GM12875 (cell line): Measurements from ENCODE around the gene TRERF1.

ENCODE experiments used
- H3K4me3 ChIP-seq: one replicate; pipeline ENCODE4 v1.5.1; 2011; ENCODE audit warnings: low read depth, low read length, control low read depth
- TF ChIP-seq, protein P1 (sequence below): IDR thresholded peaks from 2 replicates; pipeline ENCODE4 v1.5.1; 2011; ENCODE audit warnings: low read depth, mild to moderate bottlenecking, control low read depth, inconsistent platforms, low read length, moderate library complexity, borderline replicate concordance; ENCODE audit not compliant: insufficient read depth

TRERF1 gene

DNA sequence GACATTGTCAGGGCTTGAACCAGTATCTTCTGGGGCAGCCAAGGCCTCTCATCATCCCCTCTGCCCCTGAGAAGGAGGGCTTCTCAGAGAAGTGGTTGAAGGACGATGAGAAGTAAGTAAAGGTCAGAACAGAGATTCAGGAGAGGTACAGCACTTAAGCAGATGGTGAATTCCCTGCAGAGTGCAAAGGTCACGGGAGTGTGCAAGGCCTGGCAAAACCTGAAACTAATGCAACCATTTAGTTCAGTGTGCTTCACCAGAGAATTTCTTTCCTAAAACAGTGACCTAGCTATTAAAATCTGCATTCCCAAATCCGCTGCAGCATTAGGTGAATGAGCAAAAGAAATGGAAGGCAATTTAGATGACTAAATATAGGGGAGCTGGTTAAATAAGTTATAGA is 58.4 kb downstream of the TRERF1 start:
- TF ChIP-seq, protein P1, sequence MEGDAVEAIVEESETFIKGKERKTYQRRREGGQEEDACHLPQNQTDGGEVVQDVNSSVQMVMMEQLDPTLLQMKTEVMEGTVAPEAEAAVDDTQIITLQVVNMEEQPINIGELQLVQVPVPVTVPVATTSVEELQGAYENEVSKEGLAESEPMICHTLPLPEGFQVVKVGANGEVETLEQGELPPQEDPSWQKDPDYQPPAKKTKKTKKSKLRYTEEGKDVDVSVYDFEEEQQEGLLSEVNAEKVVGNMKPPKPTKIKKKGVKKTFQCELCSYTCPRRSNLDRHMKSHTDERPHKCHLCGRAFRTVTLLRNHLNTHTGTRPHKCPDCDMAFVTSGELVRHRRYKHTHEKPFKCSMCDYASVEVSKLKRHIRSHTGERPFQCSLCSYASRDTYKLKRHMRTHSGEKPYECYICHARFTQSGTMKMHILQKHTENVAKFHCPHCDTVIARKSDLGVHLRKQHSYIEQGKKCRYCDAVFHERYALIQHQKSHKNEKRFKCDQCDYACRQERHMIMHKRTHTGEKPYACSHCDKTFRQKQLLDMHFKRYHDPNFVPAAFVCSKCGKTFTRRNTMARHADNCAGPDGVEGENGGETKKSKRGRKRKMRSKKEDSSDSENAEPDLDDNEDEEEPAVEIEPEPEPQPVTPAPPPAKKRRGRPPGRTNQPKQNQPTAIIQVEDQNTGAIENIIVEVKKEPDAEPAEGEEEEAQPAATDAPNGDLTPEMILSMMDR: no peak
- H3K4me3 ChIP-seq: no peak overlapping the region

DNA sequence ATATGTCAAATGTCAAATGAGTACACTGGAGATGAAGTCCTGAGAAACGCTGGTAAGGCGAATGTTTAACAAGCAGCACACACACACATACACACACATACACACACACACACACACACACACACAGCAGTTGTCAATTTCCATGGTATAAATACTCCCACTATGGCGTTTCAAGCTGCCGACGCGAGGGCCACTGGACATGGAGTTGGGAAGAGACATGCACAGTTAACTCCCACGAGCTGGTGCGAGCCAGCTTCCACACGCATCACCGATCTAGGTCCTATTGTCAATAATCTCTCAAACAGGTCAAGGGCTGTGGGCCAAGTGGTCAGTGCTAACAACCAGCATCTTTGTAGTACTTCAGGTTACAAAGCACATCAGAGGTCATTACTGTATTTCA is 58.9 kb downstream of the TRERF1 start:
- TF ChIP-seq, protein P1: no peak
- no peak overlapping the region for H3K4me3 ChIP-seq

- no peak overlapping the region for H3K4me3 ChIP-seq
- TF ChIP-seq, protein P1: no peak
Observed at GRCh38 chr6:42391441-42391840, 60.3 kb downstream of the TRERF1 start.

DNA sequence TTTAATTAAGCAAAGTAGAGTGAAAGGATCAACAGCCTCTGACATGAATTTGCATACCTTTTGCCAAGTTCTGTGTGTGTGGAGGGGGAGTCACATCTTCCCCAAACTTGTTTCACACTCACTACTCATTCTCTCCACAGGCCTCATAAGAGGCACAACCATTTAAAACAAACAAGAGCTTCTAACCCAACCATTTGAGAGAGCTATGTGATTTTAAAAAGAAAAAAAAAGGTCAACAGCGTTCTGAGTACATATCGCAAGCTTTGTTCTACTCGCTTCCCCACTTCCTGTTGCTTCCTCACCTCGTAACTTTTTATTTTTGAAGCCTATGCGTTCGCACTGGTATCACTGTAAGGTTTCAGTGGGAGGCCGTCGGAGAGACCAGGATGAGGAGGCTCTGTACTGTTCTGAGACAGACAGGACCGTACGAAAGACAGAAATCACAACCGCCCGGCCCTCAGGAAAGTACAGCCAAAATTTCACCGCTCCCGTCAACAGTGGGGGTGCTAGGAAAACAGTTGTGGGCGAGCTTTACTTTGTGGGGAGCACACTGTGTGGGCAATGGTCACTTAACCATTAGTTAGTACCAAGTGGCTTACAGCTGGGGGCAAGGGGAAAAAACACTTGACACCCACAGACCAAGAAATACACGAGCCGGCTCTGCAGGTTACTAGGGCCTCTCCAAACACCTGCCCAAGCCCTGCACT is 61.3 kb downstream of the TRERF1 start:
- no peak overlapping the region for H3K4me3 ChIP-seq
- TF ChIP-seq, protein P1: no peak

DNA sequence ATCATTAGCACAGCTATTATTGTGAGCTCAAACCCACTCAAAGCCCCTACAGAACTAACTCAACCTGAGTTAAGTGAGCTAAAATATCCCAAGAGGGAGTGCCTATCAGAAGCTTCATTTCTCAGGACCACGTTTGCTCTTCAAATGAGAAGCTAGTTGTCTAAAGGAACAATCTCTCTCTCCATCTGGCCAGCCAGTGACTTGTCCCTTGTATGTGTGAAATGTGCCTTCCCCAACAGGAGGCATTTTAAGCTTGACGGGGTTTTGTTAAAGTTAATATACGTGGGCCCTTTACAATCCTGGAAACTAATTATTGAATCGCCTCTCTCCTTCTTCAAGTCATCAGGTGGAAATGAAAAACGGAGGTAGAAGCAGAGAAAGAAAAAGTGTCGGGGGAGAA is 62.0 kb downstream of the TRERF1 start:
- TF ChIP-seq, protein P1: no peak

GRCh38 chr6:42388046-42388445 is 63.7 kb downstream of the TRERF1 start:
- TF ChIP-seq, protein P1: no peak
- H3K4me3 ChIP-seq: no peak overlapping the region

More for the DNA sequence above, 62.0 kb downstream of the TRERF1 start:
- H3K4me3 ChIP-seq: no peak overlapping the region

- TF ChIP-seq, protein P1: no peak
- no peak overlapping the region for H3K4me3 ChIP-seq
Observed at GRCh38 chr6:42387336-42387735, 64.4 kb downstream of the TRERF1 start.
